ENCODE results near the gene CYP21A2.
A peak's percentile ranks its signal among the peaks of the same experiment; 100 is the strongest.
"Not testable (repeated sequence)": the region's sequence is repeated elsewhere in the genome, so short reads cannot be mapped to it uniquely, and the experiment has no call there.

Gene CYP21A2

DNA sequence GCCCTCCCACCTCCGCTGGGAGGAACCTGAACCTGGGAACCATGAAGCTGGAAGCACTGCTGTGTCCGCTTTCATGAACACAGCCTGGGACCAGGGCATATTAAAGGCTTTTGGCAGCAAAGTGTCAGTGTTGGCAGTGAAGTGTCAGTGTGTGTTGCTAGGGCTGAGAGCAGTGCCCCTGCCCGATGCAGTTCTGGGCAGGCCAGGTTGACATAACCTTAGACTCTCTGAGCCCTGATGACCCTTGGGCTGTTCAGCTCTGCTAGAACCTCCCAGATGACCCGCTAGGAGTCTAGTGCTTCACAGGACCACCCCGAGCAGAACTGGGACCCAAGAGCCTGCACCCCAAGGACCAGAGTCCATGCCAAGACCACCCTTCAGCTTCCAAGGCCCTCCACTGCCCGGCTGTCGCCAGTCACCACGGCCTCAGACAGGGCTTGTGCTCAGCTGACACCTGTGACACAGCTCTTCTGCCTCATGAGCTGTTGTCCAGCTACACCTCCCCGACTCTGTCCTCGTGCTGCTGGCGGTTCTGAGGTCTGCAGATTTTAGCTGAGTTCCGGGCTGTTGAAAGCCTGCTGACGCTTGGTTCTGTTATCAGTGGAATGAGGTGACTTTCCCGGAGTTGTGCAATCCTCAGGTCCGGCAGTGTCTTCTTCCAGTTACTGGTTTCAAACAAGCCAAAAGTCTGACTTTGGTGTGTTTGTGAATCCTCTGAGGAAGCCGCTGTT lies 2.8 kb upstream of the CYP21A2 start:
- not testable (repeated sequence) for DNase-seq

DNA sequence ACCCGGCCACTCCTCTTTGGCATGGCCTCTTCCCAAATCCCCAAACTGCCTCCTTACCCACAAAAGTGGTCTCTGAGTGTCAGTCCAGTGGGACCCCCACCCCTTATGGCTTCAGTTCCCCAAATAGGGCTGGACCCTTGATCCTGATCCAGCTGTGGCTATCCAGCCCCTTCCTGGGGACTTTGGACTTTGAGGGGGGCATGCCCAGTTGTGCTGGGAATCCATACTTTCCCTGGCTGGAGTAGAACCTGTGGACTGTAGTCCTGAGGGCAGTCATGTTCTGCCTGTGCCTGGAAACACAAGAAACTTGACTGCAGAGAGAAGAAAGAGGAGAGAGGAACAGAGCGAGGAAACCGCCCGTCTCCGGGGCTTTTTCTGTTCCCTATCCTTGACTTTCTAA lies 1.1 kb upstream of the CYP21A2 start:
- DNase-seq, result not testable (repeated sequence)

DNA sequence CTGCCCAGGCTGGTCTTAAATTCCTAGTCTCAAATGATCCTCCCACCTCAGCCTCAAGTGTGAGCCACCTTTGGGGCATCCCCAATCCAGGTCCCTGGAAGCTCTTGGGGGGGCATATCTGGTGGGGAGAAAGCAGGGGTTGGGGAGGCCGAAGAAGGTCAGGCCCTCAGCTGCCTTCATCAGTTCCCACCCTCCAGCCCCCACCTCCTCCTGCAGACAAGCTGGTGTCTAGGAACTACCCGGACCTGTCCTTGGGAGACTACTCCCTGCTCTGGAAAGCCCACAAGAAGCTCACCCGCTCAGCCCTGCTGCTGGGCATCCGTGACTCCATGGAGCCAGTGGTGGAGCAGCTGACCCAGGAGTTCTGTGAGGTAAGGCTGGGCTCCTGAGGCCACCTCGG lies 663 bp downstream of the CYP21A2 start:
- not testable (repeated sequence) for DNase-seq

DNA sequence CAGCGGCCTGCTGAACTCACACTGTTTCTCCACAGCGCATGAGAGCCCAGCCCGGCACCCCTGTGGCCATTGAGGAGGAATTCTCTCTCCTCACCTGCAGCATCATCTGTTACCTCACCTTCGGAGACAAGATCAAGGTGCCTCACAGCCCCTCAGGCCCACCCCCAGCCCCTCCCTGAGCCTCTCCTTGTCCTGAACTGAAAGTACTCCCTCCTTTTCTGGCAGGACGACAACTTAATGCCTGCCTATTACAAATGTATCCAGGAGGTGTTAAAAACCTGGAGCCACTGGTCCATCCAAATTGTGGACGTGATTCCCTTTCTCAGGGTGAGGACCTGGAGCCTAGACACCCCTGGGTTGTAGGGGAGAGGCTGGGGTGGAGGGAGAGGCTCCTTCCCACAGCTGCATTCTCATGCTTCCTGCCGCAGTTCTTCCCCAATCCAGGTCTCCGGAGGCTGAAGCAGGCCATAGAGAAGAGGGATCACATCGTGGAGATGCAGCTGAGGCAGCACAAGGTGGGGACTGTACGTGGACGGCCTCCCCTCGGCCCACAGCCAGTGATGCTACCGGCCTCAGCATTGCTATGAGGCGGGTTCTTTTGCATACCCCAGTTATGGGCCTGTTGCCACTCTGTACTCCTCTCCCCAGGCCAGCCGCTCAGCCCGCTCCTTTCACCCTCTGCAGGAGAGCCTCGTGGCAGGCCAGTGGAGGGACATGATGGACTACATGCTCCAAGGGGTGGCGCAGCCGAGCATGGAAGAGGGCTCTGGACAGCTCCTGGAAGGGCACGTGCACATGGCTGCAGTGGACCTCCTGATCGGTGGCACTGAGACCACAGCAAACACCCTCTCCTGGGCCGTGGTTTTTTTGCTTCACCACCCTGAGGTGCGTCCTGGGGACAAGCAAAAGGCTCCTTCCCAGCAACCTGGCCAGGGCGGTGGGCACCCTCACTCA lies 1.4 kb downstream of the CYP21A2 start:
- DNase-seq, result not testable (repeated sequence)

DNA sequence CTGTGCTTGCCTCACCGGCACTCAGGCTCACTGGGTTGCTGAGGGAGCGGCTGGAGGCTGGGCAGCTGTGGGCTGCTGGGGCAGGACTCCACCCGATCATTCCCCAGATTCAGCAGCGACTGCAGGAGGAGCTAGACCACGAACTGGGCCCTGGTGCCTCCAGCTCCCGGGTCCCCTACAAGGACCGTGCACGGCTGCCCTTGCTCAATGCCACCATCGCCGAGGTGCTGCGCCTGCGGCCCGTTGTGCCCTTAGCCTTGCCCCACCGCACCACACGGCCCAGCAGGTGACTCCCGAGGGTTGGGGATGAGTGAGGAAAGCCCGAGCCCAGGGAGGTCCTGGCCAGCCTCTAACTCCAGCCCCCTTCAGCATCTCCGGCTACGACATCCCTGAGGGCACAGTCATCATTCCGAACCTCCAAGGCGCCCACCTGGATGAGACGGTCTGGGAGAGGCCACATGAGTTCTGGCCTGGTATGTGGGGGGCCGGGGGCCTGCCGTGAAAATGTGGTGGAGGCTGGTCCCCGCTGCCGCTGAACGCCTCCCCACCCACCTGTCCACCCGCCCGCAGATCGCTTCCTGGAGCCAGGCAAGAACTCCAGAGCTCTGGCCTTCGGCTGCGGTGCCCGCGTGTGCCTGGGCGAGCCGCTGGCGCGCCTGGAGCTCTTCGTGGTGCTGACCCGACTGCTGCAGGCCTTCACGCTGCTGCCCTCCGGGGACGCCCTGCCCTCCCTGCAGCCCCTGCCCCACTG lies 2.3 kb downstream of the CYP21A2 start:
- DNase-seq, result not testable (repeated sequence)

DNA sequence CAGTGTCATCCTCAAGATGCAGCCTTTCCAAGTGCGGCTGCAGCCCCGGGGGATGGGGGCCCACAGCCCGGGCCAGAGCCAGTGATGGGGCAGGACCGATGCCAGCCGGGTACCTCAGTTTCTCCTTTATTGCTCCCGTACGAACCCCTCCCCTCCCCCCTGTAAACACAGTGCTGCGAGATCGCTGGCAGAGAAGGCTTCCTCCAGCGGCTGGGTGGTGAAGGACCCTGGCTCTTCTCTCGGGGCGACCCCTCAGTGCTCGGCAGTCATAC lies 2.8 kb downstream of the CYP21A2 start:
- not testable (repeated sequence) for DNase-seq

DNA sequence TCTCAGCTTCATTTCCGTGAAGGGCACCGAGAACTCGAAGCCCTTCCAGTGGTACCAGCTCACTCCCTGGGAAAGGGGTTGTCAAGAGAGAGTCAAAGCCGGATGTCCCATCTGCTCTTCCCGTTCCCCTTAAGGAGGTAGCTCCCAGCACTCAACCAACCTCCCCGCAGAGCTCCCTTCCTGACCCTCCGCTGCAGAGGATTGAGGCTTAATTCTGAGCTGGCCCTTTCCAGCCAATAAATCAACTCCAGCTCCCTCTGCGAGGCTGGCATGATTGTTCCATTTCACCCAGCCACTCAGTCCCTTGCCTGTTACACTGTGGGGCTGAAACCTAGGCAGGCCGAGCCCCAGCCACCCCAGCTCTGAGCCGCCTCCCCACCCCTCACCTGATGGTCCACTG lies 3.2 kb downstream of the CYP21A2 start:
- DNase-seq, result not testable (repeated sequence)

DNA sequence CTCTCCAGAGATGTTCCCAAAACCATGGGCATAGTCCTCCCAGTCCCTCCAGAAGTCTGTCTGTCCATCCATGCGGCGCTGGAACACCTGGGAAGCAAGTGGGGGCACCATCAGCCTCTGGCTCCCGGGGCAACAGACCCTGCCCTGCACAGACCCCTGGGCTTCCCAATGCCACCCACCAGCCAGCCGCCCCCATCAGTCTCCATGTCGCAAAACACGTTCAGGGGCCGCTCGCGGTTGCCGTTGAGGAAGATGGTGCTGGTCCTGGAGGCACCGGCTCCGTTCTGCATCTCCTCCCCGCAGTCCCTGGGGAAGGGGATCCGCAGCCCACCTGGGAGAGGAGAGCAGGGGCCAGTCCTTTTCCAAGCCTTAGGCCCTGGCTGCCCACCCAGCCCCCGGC lies 4.1 kb downstream of the CYP21A2 start:
- DNase-seq, result not testable (repeated sequence)

DNA sequence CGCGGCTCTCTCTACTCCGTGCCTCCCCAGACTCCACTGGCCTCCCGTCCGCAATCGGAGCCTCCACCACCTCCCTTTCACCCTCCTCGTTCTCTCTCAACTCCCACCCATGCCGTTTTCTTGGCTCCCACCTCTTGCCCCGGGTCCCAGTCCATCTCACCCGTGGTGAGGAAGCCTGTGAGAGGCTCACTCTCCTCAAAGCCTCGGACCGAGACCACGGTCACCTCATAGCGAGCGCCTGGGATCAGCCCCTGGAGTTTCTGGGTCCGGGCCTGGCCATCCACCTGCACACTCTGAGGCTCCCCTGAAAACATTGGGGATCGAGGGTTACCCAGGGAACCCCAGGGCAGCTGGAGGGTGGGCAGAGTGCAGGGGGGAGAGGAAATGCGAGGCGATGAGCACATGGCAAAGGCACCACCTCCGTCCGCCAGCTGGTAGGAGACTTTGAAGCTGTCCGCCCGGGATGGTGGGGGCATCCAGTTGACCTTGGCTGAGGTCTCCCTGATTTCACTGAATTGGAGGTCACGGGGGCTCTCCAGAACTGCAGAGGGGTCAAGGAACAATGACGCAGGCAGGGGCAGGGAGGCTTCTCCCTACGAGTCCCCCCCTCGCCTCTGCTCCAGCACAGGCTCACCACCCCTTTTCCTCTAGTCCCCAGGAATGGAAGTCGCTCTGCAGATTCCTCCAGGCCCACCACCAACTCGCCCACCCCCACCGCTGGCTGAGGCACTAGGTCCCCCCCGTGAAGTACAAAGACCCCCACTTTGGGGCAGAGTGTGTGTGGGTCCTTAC lies 5.6 kb downstream of the CYP21A2 start:
- not testable (repeated sequence) for DNase-seq

DNA sequence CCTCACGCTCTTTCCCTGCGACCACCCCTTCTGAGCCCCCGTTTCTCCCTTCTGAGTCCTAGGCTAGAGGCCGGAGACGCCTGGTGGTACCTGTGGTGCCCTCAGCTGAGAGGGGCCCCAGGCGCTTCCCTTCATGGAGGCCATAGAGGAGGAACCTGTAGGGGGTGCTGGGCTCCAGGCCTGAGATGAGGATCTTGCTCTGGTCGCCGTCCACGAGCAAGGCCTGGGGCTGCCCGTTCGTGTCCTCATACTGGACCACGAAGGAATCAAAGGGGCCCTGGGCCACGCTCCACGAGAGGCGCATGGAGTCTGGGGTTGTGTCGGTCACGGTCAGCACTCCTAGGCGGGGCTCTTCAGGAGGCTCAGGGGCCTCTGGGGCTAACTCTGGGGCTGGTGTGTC lies 6.7 kb downstream of the CYP21A2 start:
- DNase-seq, result not testable (repeated sequence)

DNA sequence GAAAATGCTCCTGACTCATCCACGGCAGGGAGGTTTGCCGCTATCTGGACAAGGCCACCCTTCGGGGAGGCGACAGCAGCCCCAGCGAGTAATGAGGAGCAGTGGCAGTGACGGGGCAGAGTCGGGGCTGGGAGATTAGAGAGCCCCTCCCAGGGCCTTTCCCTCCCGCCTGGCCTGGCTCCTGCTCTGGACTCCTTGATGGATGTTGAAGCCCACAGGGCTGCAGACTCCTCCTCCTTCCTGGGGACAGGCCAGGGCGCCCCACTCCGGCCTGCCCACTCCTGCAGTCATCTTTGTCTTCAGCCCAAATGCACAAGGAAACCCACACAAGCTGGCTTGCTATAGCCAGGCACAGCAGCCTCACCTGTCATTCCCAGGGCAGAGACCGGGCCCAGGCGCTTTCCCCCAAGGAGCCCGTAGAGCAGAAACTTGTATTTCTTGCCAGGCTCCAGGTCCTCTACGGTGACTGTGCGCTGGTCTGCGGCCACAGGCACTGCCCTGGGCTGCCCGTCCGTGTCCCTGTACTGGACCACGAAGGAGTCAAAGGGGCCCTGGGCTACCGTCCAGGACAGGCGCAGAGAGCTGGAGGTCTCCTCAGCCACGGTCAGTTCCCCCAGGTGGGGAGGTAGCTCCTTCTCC lies 7.7 kb downstream of the CYP21A2 start:
- peak; percentile 32 for DNase-seq

DNA sequence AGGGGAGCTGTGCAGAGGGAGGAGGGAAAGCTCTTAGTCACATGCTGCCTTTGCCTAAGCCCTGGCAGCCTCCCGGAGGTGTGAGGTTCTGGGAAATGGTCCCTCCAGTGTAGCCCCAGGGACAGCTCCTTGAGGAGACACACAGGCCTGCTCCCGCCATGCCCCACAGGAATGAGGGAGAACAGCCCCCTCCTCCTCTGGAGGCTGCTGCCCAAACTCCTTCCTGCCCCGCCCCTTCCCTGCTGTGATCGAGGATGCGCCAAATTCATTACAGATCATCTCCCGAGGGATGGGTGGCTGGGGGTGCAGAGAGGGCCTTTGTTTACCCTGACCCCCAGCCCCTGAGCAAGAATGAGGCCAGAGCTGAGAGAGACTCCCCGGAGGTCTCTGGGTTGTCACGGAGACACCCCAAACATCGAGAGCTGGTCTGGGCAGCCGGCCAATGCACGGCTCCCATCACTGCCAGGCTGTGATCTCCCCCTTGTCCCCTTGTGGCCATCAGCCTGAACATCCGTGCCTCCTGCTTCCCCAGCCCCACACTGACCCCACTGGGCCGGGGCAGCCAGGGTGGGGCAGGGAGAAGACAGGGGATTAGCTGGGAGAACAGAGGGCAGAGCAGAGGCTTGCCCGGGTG lies 8.4 kb downstream of the CYP21A2 start:
- DNase-seq, result peak; percentile 72

DNA sequence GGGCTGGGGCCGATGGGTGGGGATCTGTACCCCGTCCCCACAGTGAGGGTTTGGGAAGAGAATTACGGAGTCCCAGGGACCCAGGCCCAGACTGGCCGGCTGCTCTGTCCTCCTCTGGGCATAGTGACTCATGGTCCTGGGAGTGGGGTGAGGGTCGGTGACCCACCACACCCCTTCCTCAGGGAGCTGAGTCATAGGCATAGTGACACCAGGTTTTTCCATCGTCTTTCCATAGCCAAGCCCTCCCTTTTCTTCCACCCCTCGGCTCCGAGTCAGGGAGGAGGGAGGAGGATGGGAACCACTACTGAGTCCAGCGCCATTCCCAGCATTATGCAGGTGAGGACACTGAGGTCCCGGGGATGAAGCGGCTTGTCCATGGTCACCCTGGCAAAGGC lies 8.9 kb downstream of the CYP21A2 start:
- peak; percentile 71 for DNase-seq

DNA sequence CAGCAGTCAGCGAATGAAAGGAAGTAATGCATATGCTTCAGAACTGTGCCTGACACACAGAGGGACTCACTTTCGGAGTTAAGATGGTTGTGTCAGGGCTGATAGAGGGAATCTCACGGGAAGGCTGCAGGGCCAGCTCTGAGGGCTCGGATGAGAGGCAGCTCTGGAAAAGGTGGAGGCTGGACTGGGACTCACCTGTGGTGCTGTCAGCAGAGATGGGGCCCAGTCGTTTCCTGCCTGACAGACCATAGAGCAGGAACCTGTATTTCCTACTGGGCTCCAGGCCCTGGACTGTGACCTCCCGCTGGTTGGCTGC lies 9.3 kb downstream of the CYP21A2 start:
- DNase-seq, result no peak

DNA sequence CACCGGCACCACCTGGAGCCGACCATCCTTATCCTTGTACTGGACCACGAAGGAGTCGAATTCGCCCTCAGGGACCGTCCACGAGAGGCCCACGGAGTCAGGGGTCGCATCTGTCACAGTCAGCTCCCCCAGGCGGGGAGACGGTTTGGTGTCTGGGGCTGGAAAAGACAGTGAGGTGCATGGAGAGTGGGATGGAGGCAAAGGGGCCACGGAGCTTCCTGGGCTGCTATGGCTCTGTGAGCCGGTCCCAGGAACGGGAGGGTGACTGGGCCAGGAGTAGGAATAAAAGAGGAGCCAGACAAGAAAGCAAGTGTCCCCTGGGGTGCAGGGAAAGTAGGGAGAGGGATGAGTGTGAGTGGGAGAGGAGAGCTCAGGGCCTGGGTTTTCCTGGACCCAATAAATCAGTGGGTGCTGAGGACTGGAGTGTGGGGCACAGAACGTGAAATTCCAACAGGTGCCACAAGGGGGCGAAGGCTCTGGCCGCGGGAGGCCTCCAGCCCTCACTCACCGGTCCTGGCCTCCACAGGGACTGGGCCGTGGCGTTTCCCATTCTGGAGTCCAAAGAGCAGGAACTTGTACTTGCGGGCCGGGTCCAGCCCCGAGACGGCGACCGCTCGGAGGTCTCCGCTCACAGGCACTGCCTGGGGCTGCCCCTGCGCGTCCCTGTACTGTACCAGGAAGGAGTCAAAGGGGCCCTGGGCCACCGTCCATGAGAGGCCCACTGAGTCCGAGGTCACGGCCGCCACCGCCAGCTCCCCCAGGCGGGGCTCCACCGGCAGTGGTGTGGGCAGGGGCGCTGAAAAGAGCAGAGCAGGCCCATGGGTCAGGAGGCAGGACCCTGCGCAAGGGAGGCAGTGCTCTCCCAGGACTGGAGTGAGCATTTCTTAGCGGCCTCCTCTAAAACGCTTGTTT lies 9.9 kb downstream of the CYP21A2 start:
- peak; percentile 46 for DNase-seq

DNA sequence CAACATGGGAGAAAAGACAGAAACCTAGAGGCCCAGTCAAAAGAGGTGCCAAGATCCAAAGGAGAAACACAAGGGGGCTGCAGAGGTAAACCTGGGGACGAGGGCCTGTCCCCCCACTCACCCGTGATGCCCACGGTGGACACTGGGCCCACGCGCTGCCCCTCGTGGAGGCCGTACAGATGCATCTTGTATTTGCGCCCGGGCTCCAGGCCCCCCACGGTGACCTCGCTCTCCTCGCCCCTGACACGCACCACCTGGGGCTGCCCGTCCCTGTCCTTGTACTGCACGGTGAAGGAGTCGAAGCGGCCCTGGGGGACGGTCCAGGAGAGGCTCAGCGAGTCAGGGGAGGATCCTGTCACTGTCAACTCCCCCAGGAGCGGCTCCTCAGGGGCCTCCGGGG lies 10.9 kb downstream of the CYP21A2 start:
- not testable (repeated sequence) for DNase-seq

DNA sequence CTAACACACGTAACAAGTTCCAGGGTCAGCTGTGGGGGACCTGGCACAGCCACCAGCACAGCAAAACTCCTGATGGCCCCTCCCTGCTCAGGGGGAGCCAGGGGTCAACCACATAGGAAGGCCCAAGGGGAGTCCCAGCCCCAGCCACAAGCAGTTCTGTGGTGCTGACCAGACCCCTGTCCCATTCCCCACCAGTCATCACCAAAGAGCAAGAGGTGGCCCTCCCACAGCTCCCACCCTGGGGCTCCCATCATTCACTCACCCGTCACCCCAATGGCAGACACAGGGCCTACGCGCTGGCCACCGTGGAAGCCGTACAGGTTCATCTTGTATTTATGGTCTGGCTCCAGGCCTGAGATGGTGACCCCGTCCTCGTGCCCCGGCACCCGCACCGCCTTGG lies 11.5 kb downstream of the CYP21A2 start:
- not testable (repeated sequence) for DNase-seq

DNA sequence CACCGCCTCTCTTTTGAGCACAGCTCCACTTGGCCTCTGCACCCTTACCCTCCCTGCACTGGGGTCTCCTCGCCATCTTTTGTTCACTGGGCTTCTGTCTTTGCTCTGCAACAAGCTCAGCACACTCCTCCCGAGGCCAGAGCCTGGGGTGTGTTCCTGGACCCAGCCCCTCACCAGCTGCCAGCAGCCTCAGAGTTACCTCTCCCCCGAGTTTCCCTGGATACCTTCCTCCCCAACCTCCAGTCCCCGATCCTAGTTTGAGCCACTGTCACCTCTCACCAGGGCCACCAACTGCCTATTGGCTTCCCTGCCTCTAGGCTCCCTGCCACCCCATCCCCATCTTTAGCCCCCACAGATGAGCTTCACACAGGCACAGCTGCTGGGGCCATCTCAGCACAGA lies 12.3 kb downstream of the CYP21A2 start:
- no peak for DNase-seq

DNA sequence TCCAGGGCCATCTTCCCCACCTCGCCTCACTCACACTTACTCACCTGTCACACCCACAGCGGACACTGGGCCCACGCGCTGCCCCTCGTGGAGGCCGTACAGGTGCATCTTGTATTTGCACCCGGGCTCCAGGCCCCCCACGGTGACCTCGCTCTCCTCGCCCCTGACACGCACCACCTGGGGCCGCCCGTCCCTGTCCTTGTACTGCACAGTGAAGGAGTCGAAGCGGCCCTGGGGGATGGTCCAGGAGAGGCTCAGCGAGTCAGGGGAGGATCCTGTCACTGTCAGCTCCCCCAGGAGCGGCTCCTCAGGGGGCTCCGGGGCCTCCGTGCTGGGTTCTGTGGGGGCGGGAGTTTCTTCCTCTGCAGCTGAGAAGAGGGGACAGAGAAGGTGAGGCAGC lies 14.4 kb downstream of the CYP21A2 start:
- not testable (repeated sequence) for DNase-seq

DNA sequence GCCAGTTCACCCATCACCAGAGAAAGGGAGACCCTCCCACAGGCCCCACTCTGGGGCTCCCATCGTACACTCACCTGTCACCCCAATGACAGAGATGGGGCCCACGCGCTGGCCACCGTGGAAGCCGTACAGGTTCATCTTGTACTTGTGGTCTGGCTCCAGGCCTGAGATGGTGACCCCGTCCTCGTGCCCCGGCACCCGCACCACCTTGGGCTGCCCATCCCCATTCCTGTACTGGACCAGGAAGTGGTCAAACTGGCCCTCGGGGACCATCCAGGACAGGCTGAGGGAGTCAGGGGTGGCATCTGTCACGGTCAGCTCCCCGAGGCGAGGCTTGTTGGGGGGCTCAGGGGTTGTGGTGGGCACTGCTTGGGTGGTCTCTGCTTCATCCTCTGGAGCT lies 15.1 kb downstream of the CYP21A2 start:
- DNase-seq, result not testable (repeated sequence)

All from fibroblast of skin of back (primary cell).